Activated naive CD4-positive, alpha-beta T cell treated with anti-CD3 and anti-CD28 coated beads, Interleukin-2, amount 10 ng/mL, durations not matched to agents 7 days and 5 days (primary cell): ENCODE data around the gene SHROOM3.
"Not testable (repeated sequence)": the region's sequence is repeated elsewhere in the genome, so short reads cannot be mapped to it uniquely, and the experiment has no call there.

Experiments
- CTCF ChIA-PET: fragments of 350-600 bp; sonication (Branson Sonifier 250); formaldehyde crosslinking; loops from one replicate; lab custom pipeline; 2021; ENCODE audit warnings: antibody characterized with exemption; lab: Charles Lee
- DNase-seq: peaks from one replicate; pipeline ENCODE4 v3.0.0-alpha.2; 2020
- H3K27ac Mint-ChIP-seq: one replicate; pipeline ENCODE4 v1.8.0; 2021; ENCODE audit warnings: mild to moderate bottlenecking, moderate library complexity, mixed read lengths
- H3K27me3 Mint-ChIP-seq: one replicate; pipeline ENCODE4 v1.8.0; 2021; ENCODE audit warnings: mild to moderate bottlenecking, mixed read lengths
- H3K36me3 Mint-ChIP-seq: one replicate; pipeline ENCODE4 v1.8.0; 2021; ENCODE audit warnings: mixed read lengths
- H3K4me1 Mint-ChIP-seq: one replicate; pipeline ENCODE4 v1.8.0; 2021; ENCODE audit warnings: mixed read lengths
- H3K4me3 Mint-ChIP-seq: one replicate; pipeline ENCODE4 v1.8.0; 2021; ENCODE audit warnings: mild to moderate bottlenecking, moderate library complexity, mixed read lengths
- H3K9me3 Mint-ChIP-seq: one replicate; pipeline ENCODE4 v1.8.0; 2021; ENCODE audit warnings: mixed read lengths

Gene SHROOM3

GRCh38 chr4:76430519-76431388, 4.3 kb upstream of the SHROOM3 start:
- DNase-seq, result no peak
- H3K36me3 Mint-ChIP-seq, result no peaks in the 10 kb centered on the region
- H3K27me3 Mint-ChIP-seq, result peaks cover 18% of the 10 kb centered on the region
- H3K4me3 Mint-ChIP-seq, result no peak overlapping the region
- H3K4me1 Mint-ChIP-seq, result no peaks in the 10 kb centered on the region
- CTCF ChIA-PET, result interaction anchor here (0.6 to 6.5 kb wide), 4 partner anchors 9 to 454 kb away, joined by 3 to 54 read pairs (median 5); partner anchors contain the start of gene CCDC158
- no peak overlapping the region for H3K27ac Mint-ChIP-seq
- no peaks in the 10 kb centered on the region for H3K9me3 Mint-ChIP-seq

- no peaks in the 10 kb centered on the region for H3K36me3 Mint-ChIP-seq
Measured at GRCh38 chr4:76435528-76436319, 695 bp downstream of the SHROOM3 start.

GRCh38 chr4:76439491-76439890, 4.5 kb downstream of the SHROOM3 start:
- Mint-ChIP-seq H3K9me3 (no peaks in the 10 kb centered on the region), H3K27me3 (peaks cover 30% of the 10 kb centered on the region), H3K4me3 (no peak overlapping the region), H3K36me3 (no peaks in the 10 kb centered on the region), H3K4me1 (no peaks in the 10 kb centered on the region), H3K27ac (no peak overlapping the region)
- DNase-seq, result no peak
- CTCF ChIA-PET, result no interaction called here

More at GRCh38 chr4:76435528-76436319, 695 bp downstream of the SHROOM3 start:
- no peak for DNase-seq
- Mint-ChIP-seq H3K4me3 (no peak overlapping the region), H3K27ac (no peak overlapping the region), H3K9me3 (no peaks in the 10 kb centered on the region), H3K4me1 (no peaks in the 10 kb centered on the region), H3K27me3 (peaks cover 39% of the 10 kb centered on the region)
- CTCF ChIA-PET, result no interaction called here

GRCh38 chr4:76441881-76442280, 6.9 kb downstream of the SHROOM3 start:
- CTCF ChIA-PET, result no interaction called here
- no peak for DNase-seq
- Mint-ChIP-seq H3K4me3 (no peak overlapping the region), H3K27me3 (peaks cover 16% of the 10 kb centered on the region), H3K36me3 (no peaks in the 10 kb centered on the region), H3K4me1 (no peaks in the 10 kb centered on the region), H3K9me3 (no peaks in the 10 kb centered on the region), H3K27ac (no peak overlapping the region)

- CTCF ChIA-PET, result no interaction called here
- Mint-ChIP-seq H3K4me1 (no peaks in the 10 kb centered on the region), H3K27ac (no peak overlapping the region), H3K4me3 (no peak overlapping the region), H3K27me3 (peaks cover 9% of the 10 kb centered on the region), H3K36me3 (no peaks in the 10 kb centered on the region), H3K9me3 (no peaks in the 10 kb centered on the region)
- DNase-seq, result no peak
Measured at GRCh38 chr4:76442807-76443206, 7.8 kb downstream of the SHROOM3 start.

GRCh38 chr4:76443376-76443775, 8.3 kb downstream of the SHROOM3 start:
- Mint-ChIP-seq H3K27ac (no peak overlapping the region), H3K36me3 (no peaks in the 10 kb centered on the region), H3K9me3 (no peaks in the 10 kb centered on the region), H3K4me1 (no peaks in the 10 kb centered on the region), H3K27me3 (peaks cover 7% of the 10 kb centered on the region), H3K4me3 (no peak overlapping the region)
- no peak for DNase-seq
- CTCF ChIA-PET, result no interaction called here

GRCh38 chr4:76445911-76446310, 10.9 kb downstream of the SHROOM3 start:
- H3K4me3 Mint-ChIP-seq, result no peak overlapping the region
- H3K27ac Mint-ChIP-seq, result no peak overlapping the region
- CTCF ChIA-PET, result no interaction called here
- no peaks in the 10 kb centered on the region for H3K9me3 Mint-ChIP-seq
- DNase-seq, result no peak
- H3K27me3 Mint-ChIP-seq, result no peaks in the 10 kb centered on the region
- H3K36me3 Mint-ChIP-seq, result no peaks in the 10 kb centered on the region
- H3K4me1 Mint-ChIP-seq, result no peaks in the 10 kb centered on the region

- Mint-ChIP-seq H3K27me3 (no peaks in the 10 kb centered on the region), H3K4me3 (no peak overlapping the region), H3K9me3 (no peaks in the 10 kb centered on the region), H3K4me1 (no peaks in the 10 kb centered on the region), H3K36me3 (no peaks in the 10 kb centered on the region), H3K27ac (no peak overlapping the region)
- no peak for DNase-seq
- CTCF ChIA-PET, result no interaction called here
Measured at GRCh38 chr4:76447393-76447851, 12.4 kb downstream of the SHROOM3 start.

GRCh38 chr4:76448211-76448610, 13.2 kb downstream of the SHROOM3 start:
- Mint-ChIP-seq H3K27me3 (no peaks in the 10 kb centered on the region), H3K4me3 (no peak overlapping the region), H3K36me3 (no peaks in the 10 kb centered on the region), H3K27ac (no peak overlapping the region), H3K4me1 (no peaks in the 10 kb centered on the region), H3K9me3 (no peaks in the 10 kb centered on the region)
- no peak for DNase-seq
- CTCF ChIA-PET, result interaction anchor here (1.0 kb wide), 1 partner anchor 56 kb away, joined by 3 read pairs; no protein-coding TSS in a partner anchor

GRCh38 chr4:76449362-76449767, 14.3 kb downstream of the SHROOM3 start:
- H3K9me3 Mint-ChIP-seq, result no peaks in the 10 kb centered on the region
- H3K27me3 Mint-ChIP-seq, result no peaks in the 10 kb centered on the region
- no peak overlapping the region for H3K4me3 Mint-ChIP-seq
- no peak overlapping the region for H3K27ac Mint-ChIP-seq
- no peak for DNase-seq
- no peaks in the 10 kb centered on the region for H3K4me1 Mint-ChIP-seq
- CTCF ChIA-PET, result no interaction called here
- no peaks in the 10 kb centered on the region for H3K36me3 Mint-ChIP-seq

- Mint-ChIP-seq H3K4me1 (no peaks in the 10 kb centered on the region), H3K9me3 (no peaks in the 10 kb centered on the region), H3K36me3 (no peaks in the 10 kb centered on the region), H3K4me3 (no peak overlapping the region), H3K27ac (no peak overlapping the region), H3K27me3 (no peaks in the 10 kb centered on the region)
- CTCF ChIA-PET, result no interaction called here
- no peak for DNase-seq
Measured at GRCh38 chr4:76449833-76450232, 14.8 kb downstream of the SHROOM3 start.

- no peaks in the 10 kb centered on the region for H3K4me1 Mint-ChIP-seq
- no peaks in the 10 kb centered on the region for H3K27me3 Mint-ChIP-seq
- CTCF ChIA-PET, result interaction anchor here (0.6 kb wide), 1 partner anchor 317 kb away, joined by 4 read pairs; no protein-coding TSS in a partner anchor
- H3K9me3 Mint-ChIP-seq, result no peaks in the 10 kb centered on the region
- no peak for DNase-seq
- no peak overlapping the region for H3K27ac Mint-ChIP-seq
- no peak overlapping the region for H3K4me3 Mint-ChIP-seq
- no peaks in the 10 kb centered on the region for H3K36me3 Mint-ChIP-seq
Measured at GRCh38 chr4:76453232-76453631, 18.2 kb downstream of the SHROOM3 start.

- CTCF ChIA-PET, H3K4me3 Mint-ChIP-seq, H3K4me1 Mint-ChIP-seq, H3K27ac Mint-ChIP-seq, H3K9me3 Mint-ChIP-seq, H3K36me3 Mint-ChIP-seq, H3K27me3 Mint-ChIP-seq, DNase-seq: not testable (repeated sequence)
Measured at GRCh38 chr4:76454073-76454472, 19.0 kb downstream of the SHROOM3 start.

- Mint-ChIP-seq H3K36me3 (no peaks in the 10 kb centered on the region), H3K27ac (no peak overlapping the region), H3K4me3 (no peak overlapping the region), H3K9me3 (peaks cover 3% of the 10 kb centered on the region), H3K4me1 (no peaks in the 10 kb centered on the region), H3K27me3 (no peaks in the 10 kb centered on the region)
- DNase-seq, result no peak
- CTCF ChIA-PET, result no interaction called here
Measured at GRCh38 chr4:76457885-76458284, 22.9 kb downstream of the SHROOM3 start.
